Trophoblast cell (in vitro differentiated cells and primary cell): ENCODE data around the gene DERL2.

ENCODE experiments used
- DNase-seq, 2 donors: peaks; one replicate each; pipeline ENCODE4 v3.0.0-alpha.2; 2016
- H2AFZ ChIP-seq: 2 replicates; pipeline ENCODE4 v1.6.1; 2013; ENCODE audit warnings: low read length, moderate library complexity, mild to moderate bottlenecking; ENCODE audit not compliant: insufficient read depth, poor library complexity
- H2AK5ac ChIP-seq: 2 replicates; pipeline ENCODE4 v1.6.1; 2013; ENCODE audit warnings: mild to moderate bottlenecking, low read length
- H2BK120ac ChIP-seq: 2 replicates; pipeline ENCODE4 v1.6.1; 2013; ENCODE audit warnings: low read length, mild to moderate bottlenecking, moderate library complexity; ENCODE audit not compliant: insufficient read depth, poor library complexity
- H2BK12ac ChIP-seq: 2 replicates; pipeline ENCODE4 v1.6.1; 2013; ENCODE audit warnings: mild to moderate bottlenecking, low read length, moderate library complexity
- H2BK5ac ChIP-seq: 2 replicates; pipeline ENCODE4 v1.6.1; 2013; ENCODE audit warnings: low read length, low read depth, moderate library complexity, mild to moderate bottlenecking; ENCODE audit not compliant: poor library complexity
- H3K14ac ChIP-seq: 2 replicates; pipeline ENCODE4 v1.6.1; 2013; ENCODE audit warnings: mild to moderate bottlenecking, low read length
- H3K18ac ChIP-seq: 2 replicates; pipeline ENCODE4 v1.6.1; 2013; ENCODE audit warnings: mild to moderate bottlenecking, low read length
- H3K23ac ChIP-seq: 2 replicates; pipeline ENCODE4 v1.6.1; 2013; ENCODE audit warnings: low read length
- H3K27ac ChIP-seq: 2 replicates; pipeline ENCODE4 v1.5.1; 2013; ENCODE audit warnings: low read depth, mild to moderate bottlenecking, inconsistent platforms, low read length, moderate library complexity
- H3K27me3 ChIP-seq: 2 replicates; pipeline ENCODE4 v1.6.1; 2013; ENCODE audit warnings: inconsistent platforms, mild to moderate bottlenecking, low read length, moderate library complexity; ENCODE audit not compliant: insufficient read depth
- H3K36me3 ChIP-seq, 2 experiments: 1 replicate in 1 of 2; 2 replicates in 1 of 2; pipeline ENCODE4 v1.6.1; 2013; ENCODE audit warnings: low read length in 2 of 2, mild to moderate bottlenecking in 2 of 2, moderate library complexity in 1 of 2; ENCODE audit not compliant: insufficient read depth in 2 of 2, control insufficient read depth in 1 of 2
- H3K4ac ChIP-seq: 2 replicates; pipeline ENCODE4 v1.6.1; 2013; ENCODE audit warnings: low read depth, mild to moderate bottlenecking, low read length, moderate library complexity
- H3K4me1 ChIP-seq, 2 experiments: 1 replicate in 1 of 2; 2 replicates in 1 of 2; pipeline ENCODE4 v1.6.1; 2013; ENCODE audit warnings: low read length in 2 of 2, mild to moderate bottlenecking in 2 of 2, moderate library complexity in 1 of 2; ENCODE audit not compliant: insufficient read depth in 2 of 2, control insufficient read depth in 1 of 2
- H3K4me2 ChIP-seq: 2 replicates; pipeline ENCODE4 v1.6.1; 2013; ENCODE audit warnings: inconsistent platforms, mild to moderate bottlenecking, low read length, moderate library complexity
- H3K4me3 ChIP-seq: 2 replicates; pipeline ENCODE4 v1.5.1; 2013; ENCODE audit warnings: mild to moderate bottlenecking, low read depth, low read length, inconsistent platforms
- H3K79me1 ChIP-seq: one replicate; pipeline ENCODE4 v1.6.1; 2013; ENCODE audit warnings: low read length
- H3K79me2 ChIP-seq: 2 replicates; pipeline ENCODE4 v1.6.1; 2013; ENCODE audit warnings: low read length, mild to moderate bottlenecking; ENCODE audit not compliant: control insufficient read depth, insufficient read depth, poor library complexity
- H3K9ac ChIP-seq: 2 replicates; pipeline ENCODE4 v1.6.1; 2013; ENCODE audit warnings: mild to moderate bottlenecking, low read length
- H3K9me3 ChIP-seq: 2 replicates; pipeline ENCODE4 v1.6.1; 2013; ENCODE audit warnings: low read depth, mild to moderate bottlenecking, control low read depth, inconsistent platforms, low read length; ENCODE audit not compliant: insufficient read depth
- H4K12ac ChIP-seq: 2 replicates; pipeline ENCODE4 v1.6.1; 2013; ENCODE audit warnings: low read depth, mild to moderate bottlenecking, low read length, moderate library complexity
- H4K8ac ChIP-seq: 2 replicates; pipeline ENCODE4 v1.6.1; 2013; ENCODE audit warnings: low read depth, mild to moderate bottlenecking, low read length, moderate library complexity
- H4K91ac ChIP-seq: one replicate; pipeline ENCODE4 v1.6.1; 2013; ENCODE audit warnings: low read depth, mild to moderate bottlenecking, low read length, moderate library complexity
- WGBS: extraction: QIAGEN DNeasy Blood & Tissue Kit; methylation state at CpG from one replicate; pipeline ENCODE4 v1.1.7; 2013; ENCODE audit warnings: missing lambda C conversion rate; ENCODE audit not compliant: insufficient read length, insufficient coverage; ENCODE audit errors: extremely low coverage; 5-methylcytosine and 5-hydroxymethylcytosine counted together

DERL2 gene

GRCh38 chr17:5467416-5467815, 18.6 kb downstream of the DERL2 start:
- Histone ChIP-seq H3K4me3 (no peak overlapping the region), H3K4me1 (peaks cover 4% of the 10 kb centered on the region in 2 experiments), H3K4ac (peak overlapping the region; percentile 40), H3K18ac (no peak overlapping the region), H3K9me3 (no peaks in the 10 kb centered on the region), H2BK5ac (no peak overlapping the region), H3K27me3 (no peaks in the 10 kb centered on the region), H3K9ac (no peak overlapping the region), H2BK12ac (no peak overlapping the region), H3K27ac (no peak overlapping the region), H2AFZ (no peak overlapping the region), H3K4me2 (peak overlapping the region; percentile 79), H4K91ac (no peak overlapping the region), H3K79me1 (peaks cover 3% of the 10 kb centered on the region), H3K36me3 (peaks cover 3 to 4% of the 10 kb centered on the region in 2 experiments), H3K14ac (no peak overlapping the region), H4K12ac (no peak overlapping the region), H2BK120ac (no peak overlapping the region), H4K8ac (no peak overlapping the region), H3K79me2 (peaks cover 10% of the 10 kb centered on the region), H3K23ac (no peak overlapping the region), H2AK5ac (no peak overlapping the region)
- no CpG with 5 or more reads among the region's 8 CpGs for WGBS
- no peak for DNase-seq

GRCh38 chr17:5466295-5466694, 19.7 kb downstream of the DERL2 start:
- no peak overlapping the region for H4K91ac ChIP-seq
- WGBS: no CpG with 5 or more reads among the region's 4 CpGs

GRCh38 chr17:5464717-5465507, 21.1 kb downstream of the DERL2 start:
- Histone ChIP-seq H2BK5ac (no peak overlapping the region), H3K9me3 (no peaks in the 10 kb centered on the region), H2AK5ac (no peak overlapping the region), H3K4me2 (no peak overlapping the region), H3K9ac (no peak overlapping the region), H3K4ac (peak overlapping the region; percentile 54), H3K14ac (no peak overlapping the region), H3K27ac (no peak overlapping the region), H3K4me1 (peaks cover 4% of the 10 kb centered on the region in 2 experiments), H3K23ac (no peak overlapping the region), H3K27me3 (no peaks in the 10 kb centered on the region), H2BK12ac (no peak overlapping the region), H3K36me3 (peaks cover 7 to 9% of the 10 kb centered on the region in 2 experiments), H3K79me2 (peaks cover 10% of the 10 kb centered on the region), H3K18ac (no peak overlapping the region), H2AFZ (no peak overlapping the region), H3K4me3 (no peak overlapping the region), H2BK120ac (no peak overlapping the region), H4K12ac (no peak overlapping the region), H4K8ac (no peak overlapping the region), H4K91ac (no peak overlapping the region), H3K79me1 (peaks cover 3% of the 10 kb centered on the region)
- DNase-seq: no peak
- WGBS: no CpG with 5 or more reads among the region's 10 CpGs

More at GRCh38 chr17:5466295-5466694, 19.7 kb downstream of the DERL2 start:
- Histone ChIP-seq H2AFZ (no peak overlapping the region), H3K79me2 (peaks cover 10% of the 10 kb centered on the region), H2BK120ac (no peak overlapping the region), H3K36me3 (peaks cover 4 to 5% of the 10 kb centered on the region in 2 experiments), H4K12ac (no peak overlapping the region), H3K9me3 (no peaks in the 10 kb centered on the region), H3K9ac (no peak overlapping the region), H4K8ac (no peak overlapping the region), H3K4me1 (peaks cover 4% of the 10 kb centered on the region in 2 experiments), H2BK5ac (no peak overlapping the region), H3K4me3 (no peak overlapping the region), H3K4ac (peak overlapping the region; percentile 39), H2BK12ac (no peak overlapping the region), H3K4me2 (no peak overlapping the region), H3K79me1 (peaks cover 3% of the 10 kb centered on the region), H2AK5ac (no peak overlapping the region), H3K18ac (no peak overlapping the region), H3K27ac (no peak overlapping the region), H3K23ac (no peak overlapping the region), H3K14ac (no peak overlapping the region), H3K27me3 (no peaks in the 10 kb centered on the region)
- DNase-seq: no peak

- H3K23ac ChIP-seq: peak overlapping the region; percentile 49
- no peak overlapping the region for H2BK120ac ChIP-seq
- H3K9ac ChIP-seq: no peak overlapping the region
- H2AFZ ChIP-seq: no peak overlapping the region
- no peaks in the 10 kb centered on the region for H3K9me3 ChIP-seq
- no peak overlapping the region for H3K14ac ChIP-seq
- H3K79me1 ChIP-seq: no peaks in the 10 kb centered on the region
- no peak overlapping the region for H3K4me3 ChIP-seq
- H3K4me1 ChIP-seq: no peaks in the 10 kb centered on the region
- H3K4ac ChIP-seq: no peak overlapping the region
- DNase-seq: no peak
- H3K27me3 ChIP-seq: no peaks in the 10 kb centered on the region
- no peak overlapping the region for H3K18ac ChIP-seq
- H3K27ac ChIP-seq: no peak overlapping the region
- H2BK5ac ChIP-seq: no peak overlapping the region
- no peaks in the 10 kb centered on the region for H3K79me2 ChIP-seq
- no peak overlapping the region for H4K91ac ChIP-seq
- no peak overlapping the region for H4K8ac ChIP-seq
- H2BK12ac ChIP-seq: no peak overlapping the region
- H3K4me2 ChIP-seq: no peak overlapping the region
- no CpG with 5 or more reads among the region's 8 CpGs for WGBS
- H2AK5ac ChIP-seq: no peak overlapping the region
- H3K36me3 ChIP-seq: peaks cover 25 to 42% of the 10 kb centered on the region in 2 experiments
- no peak overlapping the region for H4K12ac ChIP-seq
These were observed 39.2 kb downstream of the DERL2 start for GRCh38 chr17:5446786-5447185.
